ENCODE data around the gene NSUN2.

- TF ChIP-seq POLR2A (IDR thresholded peaks at IDR 0.05; ENCODE audit: low read depth, low read length) = no peak
- no peak for TF ChIP-seq RAD21 (IDR thresholded peaks at IDR 0.05; ENCODE audit: low read length)
Measured at GRCh38 chr5:6652025-6652424, 19.2 kb upstream of the NSUN2 start.
